Measurements from ENCODE around the gene PATJ. TPM values are rescaled to one million over a fixed set of nuclear protein-coding genes. Genes with fewer than 3 reads are reported as not detected.

Gene PATJ
- total RNA-seq, 4 donors from 2014 or later, result 25.7 to 37.4 (median 31.8) TPM

- Histone ChIP-seq H3K27me3 (no peaks in the 10 kb centered on the region), H3K27ac (replicated peaks in 1 of 4) (no peak overlapping the region), H3K4me1 (no peaks in the 10 kb centered on the region), H3K36me3 (no peaks in the 10 kb centered on the region), H3K9me3 (peaks cover 0 to 5% (median 0%) of the 10 kb centered on the region in 4 donors), H3K4me3 (no peak overlapping the region)
- DNase-seq (ENCODE audit: extremely low spot score), result no peak
- WGBS, result 88% methylated on average over 2 of the region's 2 CpGs
- intact Hi-C loops (cut with DNase I), result no loop called here
- no peak for TF ChIP-seq POLR2A (IDR thresholded peaks at IDR 0.05; ENCODE audit: low read depth)
- TF ChIP-seq EP300 (IDR thresholded peaks at IDR 0.05), result no peak
- no peak for TF ChIP-seq CTCF (IDR thresholded peaks at IDR 0.05)
- TF ChIP-seq POLR2AphosphoS5 (IDR thresholded peaks at IDR 0.05), result no peak
Measured at GRCh38 chr1:62025892-62026291, 283.6 kb downstream of the PATJ start.

- intact Hi-C loops (cut with DNase I), result no loop called here
Measured at GRCh38 chr1:62029704-62030103, 287.4 kb downstream of the PATJ start.

GRCh38 chr1:62034790-62035189 is 292.5 kb downstream of the PATJ start:
- peaks cover 0 to 4% (median 0%) of the 10 kb centered on the region in 4 donors for H3K36me3 ChIP-seq
- WGBS, result 98% methylated on average over 4 of the region's 4 CpGs
- no peak for DNase-seq (ENCODE audit: extremely low spot score)
- H3K27me3 ChIP-seq, result no peaks in the 10 kb centered on the region
- no peaks in the 10 kb centered on the region for H3K9me3 ChIP-seq
- intact Hi-C loops (cut with DNase I), result no loop called here
- no peak overlapping the region for H3K4me3 ChIP-seq
- H3K4me1 ChIP-seq, result no peaks in the 10 kb centered on the region
- no peak for TF ChIP-seq POLR2A (IDR thresholded peaks at IDR 0.05; ENCODE audit: low read depth)
- TF ChIP-seq CTCF (IDR thresholded peaks at IDR 0.05), result no peak
- no peak for TF ChIP-seq POLR2AphosphoS5 (IDR thresholded peaks at IDR 0.05)
- TF ChIP-seq EP300 (IDR thresholded peaks at IDR 0.05), result no peak
- H3K27ac ChIP-seq (replicated peaks in 1 of 4), result no peak overlapping the region

More at GRCh38 chr1:62029704-62030103, 287.4 kb downstream of the PATJ start:
- Histone ChIP-seq H3K27me3 (no peaks in the 10 kb centered on the region), H3K4me3 (no peak overlapping the region), H3K4me1 (no peaks in the 10 kb centered on the region), H3K9me3 (peaks cover 0 to 5% (median 0%) of the 10 kb centered on the region in 4 donors), H3K36me3 (no peaks in the 10 kb centered on the region), H3K27ac (replicated peaks in 1 of 4) (no peak overlapping the region)
- no peak for DNase-seq (ENCODE audit: extremely low spot score)
- no peak for TF ChIP-seq POLR2A (IDR thresholded peaks at IDR 0.05; ENCODE audit: low read depth)
- no peak for TF ChIP-seq EP300 (IDR thresholded peaks at IDR 0.05)
- TF ChIP-seq CTCF (IDR thresholded peaks at IDR 0.05), result no peak
- no peak for TF ChIP-seq POLR2AphosphoS5 (IDR thresholded peaks at IDR 0.05)
- WGBS, result 85% methylated on average over 2 of the region's 2 CpGs

- H3K36me3 ChIP-seq, result peaks cover 0 to 4% (median 0%) of the 10 kb centered on the region in 4 donors
- no peak for TF ChIP-seq EP300 (IDR thresholded peaks at IDR 0.05)
- H3K27me3 ChIP-seq, result no peaks in the 10 kb centered on the region
- H3K4me3 ChIP-seq, result no peak overlapping the region
- H3K27ac ChIP-seq (replicated peaks in 1 of 4), result no peak overlapping the region
- H3K9me3 ChIP-seq, result no peaks in the 10 kb centered on the region
- 21% methylated on average over 1 of the region's 1 CpG for WGBS
- H3K4me1 ChIP-seq, result no peaks in the 10 kb centered on the region
- no peak for DNase-seq (ENCODE audit: extremely low spot score)
- intact Hi-C loops (cut with DNase I), result no loop called here
Measured at GRCh38 chr1:62037274-62037673, 295.0 kb downstream of the PATJ start.

GRCh38 chr1:62038594-62039284 is 296.5 kb downstream of the PATJ start:
- intact Hi-C loops (cut with DNase I), result no loop called here
- H3K4me1 ChIP-seq, result no peaks in the 10 kb centered on the region
- H3K36me3 ChIP-seq, result peaks cover 0 to 4% (median 0%) of the 10 kb centered on the region in 4 donors
- H3K9me3 ChIP-seq, result no peaks in the 10 kb centered on the region
- H3K27me3 ChIP-seq, result no peaks in the 10 kb centered on the region
- no peak overlapping the region for H3K27ac ChIP-seq (replicated peaks in 1 of 4)
- TF ChIP-seq EP300 (IDR thresholded peaks at IDR 0.05), result no peak
- no peak for TF ChIP-seq CTCF (IDR thresholded peaks at IDR 0.05)
- TF ChIP-seq POLR2AphosphoS5 (IDR thresholded peaks at IDR 0.05), result no peak
- TF ChIP-seq POLR2A (IDR thresholded peaks at IDR 0.05; ENCODE audit: low read depth), result no peak
- DNase-seq (ENCODE audit: extremely low spot score), result no peak
- no peak overlapping the region for H3K4me3 ChIP-seq
- 90% methylated on average over 7 of the region's 7 CpGs for WGBS

Measured in esophagus muscularis mucosa (tissue), 4 donors.